ENCODE measurements around the gene CDH13. TPM values are rescaled to one million over a fixed set of nuclear protein-coding genes. Genes with fewer than 3 reads are reported as not detected.

The CDH13 gene
- total and polyA plus RNA-seq, 10 of the 15 experiments (the other 5 are each of a cell fraction or from before 2014, with no cell fraction given) = under 0.01 to 0.05 TPM; not detected in 8

DNA sequence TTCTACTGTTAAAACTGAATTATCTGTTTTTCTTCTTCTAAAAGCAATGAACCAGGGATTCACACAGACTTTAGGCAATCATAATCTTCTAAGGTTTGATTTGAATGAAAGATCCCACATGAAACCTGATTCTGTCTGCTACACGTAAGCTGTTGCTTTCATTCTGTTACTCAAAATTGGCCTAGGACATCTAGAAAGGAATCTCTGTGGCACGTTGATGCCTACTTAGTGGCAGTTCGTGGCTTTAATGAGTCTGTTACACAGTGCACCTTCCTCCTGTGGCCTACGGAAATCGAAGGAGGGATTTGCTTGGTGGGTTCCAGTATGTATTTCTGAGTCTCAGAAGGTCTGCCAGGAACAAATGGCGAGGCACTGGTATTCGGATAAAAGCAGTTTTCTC is 691.6 kb downstream of the CDH13 start (continued):
- TF ChIP-seq, protein P1, sequence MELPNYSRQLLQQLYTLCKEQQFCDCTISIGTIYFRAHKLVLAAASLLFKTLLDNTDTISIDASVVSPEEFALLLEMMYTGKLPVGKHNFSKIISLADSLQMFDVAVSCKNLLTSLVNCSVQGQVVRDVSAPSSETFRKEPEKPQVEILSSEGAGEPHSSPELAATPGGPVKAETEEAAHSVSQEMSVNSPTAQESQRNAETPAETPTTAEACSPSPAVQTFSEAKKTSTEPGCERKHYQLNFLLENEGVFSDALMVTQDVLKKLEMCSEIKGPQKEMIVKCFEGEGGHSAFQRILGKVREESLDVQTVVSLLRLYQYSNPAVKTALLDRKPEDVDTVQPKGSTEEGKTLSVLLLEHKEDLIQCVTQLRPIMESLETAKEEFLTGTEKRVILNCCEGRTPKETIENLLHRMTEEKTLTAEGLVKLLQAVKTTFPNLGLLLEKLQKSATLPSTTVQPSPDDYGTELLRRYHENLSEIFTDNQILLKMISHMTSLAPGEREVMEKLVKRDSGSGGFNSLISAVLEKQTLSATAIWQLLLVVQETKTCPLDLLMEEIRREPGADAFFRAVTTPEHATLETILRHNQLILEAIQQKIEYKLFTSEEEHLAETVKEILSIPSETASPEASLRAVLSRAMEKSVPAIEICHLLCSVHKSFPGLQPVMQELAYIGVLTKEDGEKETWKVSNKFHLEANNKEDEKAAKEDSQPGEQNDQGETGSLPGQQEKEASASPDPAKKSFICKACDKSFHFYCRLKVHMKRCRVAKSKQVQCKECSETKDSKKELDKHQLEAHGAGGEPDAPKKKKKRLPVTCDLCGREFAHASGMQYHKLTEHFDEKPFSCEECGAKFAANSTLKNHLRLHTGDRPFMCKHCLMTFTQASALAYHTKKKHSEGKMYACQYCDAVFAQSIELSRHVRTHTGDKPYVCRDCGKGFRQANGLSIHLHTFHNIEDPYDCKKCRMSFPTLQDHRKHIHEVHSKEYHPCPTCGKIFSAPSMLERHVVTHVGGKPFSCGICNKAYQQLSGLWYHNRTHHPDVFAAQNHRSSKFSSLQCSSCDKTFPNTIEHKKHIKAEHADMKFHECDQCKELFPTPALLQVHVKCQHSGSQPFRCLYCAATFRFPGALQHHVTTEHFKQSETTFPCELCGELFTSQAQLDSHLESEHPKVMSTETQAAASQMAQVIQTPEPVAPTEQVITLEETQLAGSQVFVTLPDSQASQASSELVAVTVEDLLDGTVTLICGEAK (IDR thresholded peaks at IDR 0.05; ENCODE audit: borderline replicate concordance) = no peak
- TF ChIP-seq CBX5 (IDR thresholded peaks at IDR 0.05; ENCODE audit: low read depth) (no peak), MTA3 (IDR thresholded peaks at IDR 0.05; ENCODE audit: borderline replicate concordance, low read length) (no peak), SMARCA5 (IDR thresholded peaks at IDR 0.05) (no peak), MTA2 (IDR thresholded peaks at IDR 0.05; ENCODE audit: low read depth) (no peak), TARDBP (IDR thresholded peaks at IDR 0.05; ENCODE audit: borderline replicate concordance) (no peak)

- no peaks in the 10 kb centered on the region for H3K36me3 ChIP-seq (ENCODE audit: control insufficient read depth in 2 of 2, insufficient read depth in 2 of 2, low read length in 1 of 2)
- FAIRE-seq = no peak
- no peaks in the 10 kb centered on the region for H3K9me3 ChIP-seq (replicated peaks; ENCODE audit: control insufficient read depth, insufficient read depth, low read length)
- in situ Hi-C loops (cut with MboI) = no loop called here
- intact Hi-C loops (cut with micrococcal nuclease; ENCODE audit: unreplicated experiment) = no loop called here
- H3K27me3 ChIP-seq (replicated peaks in 1 of 2; ENCODE audit: control insufficient read depth in 2 of 2, insufficient read depth in 2 of 2, low read length in 1 of 2) = no peaks in the 10 kb centered on the region
- DNase-seq (ENCODE audit: low read depth, low spot score) = no peak
- ATAC-seq = no peak
- no peaks in the 10 kb centered on the region for H4K20me1 ChIP-seq (ENCODE audit: control insufficient read depth, insufficient read depth)
- TF ChIP-seq PAX5 (IDR thresholded peaks at IDR 0.05; ENCODE audit: borderline replicate concordance, low read depth, low read length) (no peak), MYB (IDR thresholded peaks at IDR 0.05; ENCODE audit: borderline replicate concordance, low read depth, low read length) (no peak), SUPT20H (IDR thresholded peaks at IDR 0.05; ENCODE audit: borderline replicate concordance, control insufficient read depth, low read depth, low read length) (no peak), E2F8 (IDR thresholded peaks at IDR 0.05; ENCODE audit: low read depth, partially characterized antibody) (no peak), NBN (IDR thresholded peaks at IDR 0.05) (no peak), KLF5 (IDR thresholded peaks at IDR 0.05; ENCODE audit: partially characterized antibody) (no peak), EGR1 (IDR thresholded peaks at IDR 0.05; ENCODE audit: borderline replicate concordance in 1 of 2, low read depth in 2 of 2, low read length in 2 of 2) (no peak), YBX1 (IDR thresholded peaks at IDR 0.05) (no peak), ZNF622 (IDR thresholded peaks at IDR 0.05) (no peak), SIN3A (IDR thresholded peaks at IDR 0.05; ENCODE audit: low read depth, low read length) (no peak)
- SMC1A ChIA-PET (ENCODE audit: uncharacterized antibody, unreplicated experiment) = no interaction called here
- H2AFZ ChIP-seq (ENCODE audit: control insufficient read depth, low read depth, low read length) = no peak overlapping the region
- CTCF ChIA-PET = interaction anchor here (1.1 kb wide), 1 partner anchor 26 kb away, joined by 4 read pairs; no protein-coding TSS in a partner anchor
- POLR2A ChIA-PET = no interaction called here
- H3K27ac ChIP-seq (ENCODE audit: control insufficient read depth, insufficient read depth) = no peak overlapping the region
- BruUV-seq (replicated peaks) = no TSS peak
- WGBS (ENCODE audit: insufficient coverage, insufficient replicate concordance, low lambda C conversion rate, missing lambda C conversion rate) = 3% methylated on average over 3 of the region's 3 CpGs
- H3K4me1 ChIP-seq (ENCODE audit: control insufficient read depth, insufficient read depth, low read length) = no peaks in the 10 kb centered on the region
- RAD21 ChIA-PET (ENCODE audit: unreplicated experiment) = no interaction called here
- H3K4me2 ChIP-seq (ENCODE audit: control insufficient read depth, insufficient read depth) = no peak overlapping the region
- no peak overlapping the region for H3K9ac ChIP-seq (ENCODE audit: control insufficient read depth, insufficient read depth, low read length)
- H3K79me2 ChIP-seq (ENCODE audit: control insufficient read depth, insufficient read depth, low read length) = no peaks in the 10 kb centered on the region
- H3K4me3 ChIP-seq = no peak overlapping the region
These were observed 702.2 kb downstream of the CDH13 start for GRCh38 chr16:83328936-83329335.
